Tibial nerve (tissue), 4 donors: ENCODE results near the gene KLHL26. TPM values are rescaled to one million over a fixed set of nuclear protein-coding genes. Genes with fewer than 3 reads are reported as not detected.

Experiments used
- DNase-seq, 2 donors: peaks; one replicate each; pipeline ENCODE4 v3.0.0-alpha.2; 2019; ENCODE audit warnings: low spot score in 2 of 2
- H3K27ac ChIP-seq, 4 donors: fragments of 200-600 bp; sonication (generic) in 3 of 4; one replicate each; pipeline ENCODE4 v1.5.1; 2017 to 2019; ENCODE audit warnings: mild to moderate bottlenecking in 1 of 4
- H3K27me3 ChIP-seq, 2 donors: fragments of 200-600 bp; sonication (generic) in 1 of 2; one replicate each; pipeline versions ENCODE4 v1.5.1 to v1.6.0; 2017 to 2019
- H3K36me3 ChIP-seq, 3 donors: fragments of 200-600 bp; sonication (generic); one replicate each; pipeline ENCODE4 v1.5.1; 2018 to 2019
- H3K4me1 ChIP-seq, 4 donors: fragments of 200-600 bp; sonication (generic) in 3 of 4; one replicate each; pipeline ENCODE4 v1.5.1; 2017 to 2019
- H3K4me3 ChIP-seq, 4 donors: fragments of 200-600 bp; sonication (generic) in 3 of 4; one replicate each; pipeline ENCODE4 v1.5.1; 2017 to 2019; ENCODE audit warnings: mild to moderate bottlenecking in 1 of 4, moderate library complexity in 1 of 4
- H3K9me3 ChIP-seq, 4 donors: fragments of 200-600 bp; sonication (generic) in 3 of 4; one replicate each; pipeline ENCODE4 v1.5.1; 2017 to 2019
- EP300 ChIP-seq, 2 donors: sonication (generic); formaldehyde crosslinking; IDR thresholded peaks; one replicate each; pipeline ENCODE4 v1.6.1; 2017; ENCODE audit warnings: antibody characterized with exemption in 2 of 2, mild to moderate bottlenecking in 1 of 2
- POLR2A ChIP-seq, 2 donors: fragments of 450-650 bp; IDR thresholded peaks; one replicate each; pipeline ENCODE4 v1.6.1; 2017; ENCODE audit warnings: antibody characterized with exemption in 2 of 2, mild to moderate bottlenecking in 2 of 2, moderate library complexity in 2 of 2
- WGBS, 2 donors: methylation state at CpG; one replicate each; pipeline ENCODE4 v1.1.5; 2018; 5-methylcytosine and 5-hydroxymethylcytosine counted together
- total RNA-seq, 4 donors: library from RNA; depleted of rRNA; stranded (reverse); fragments of >200 nt; gene quantifications; one replicate each; pipeline ENCODE4 v1.1.0, GENCODE V29; 2016
- TF ChIP-seq, protein P1 (sequence below), 5 experiments: fragments of 200-600 bp in 3 of 5; fragments of 450-650 bp in 2 of 5; sonication (generic) in 3 of 5; IDR thresholded peaks; one replicate each; pipeline ENCODE4 v1.5.1; 2016 to 2019; ENCODE audit warnings: antibody characterized with exemption in 5 of 5, mild to moderate bottlenecking in 3 of 5, moderate library complexity in 2 of 5

Gene KLHL26
- total RNA-seq, 4 donors from 2014 or later: 12.9 to 38.4 (median 15.1) TPM

DNA sequence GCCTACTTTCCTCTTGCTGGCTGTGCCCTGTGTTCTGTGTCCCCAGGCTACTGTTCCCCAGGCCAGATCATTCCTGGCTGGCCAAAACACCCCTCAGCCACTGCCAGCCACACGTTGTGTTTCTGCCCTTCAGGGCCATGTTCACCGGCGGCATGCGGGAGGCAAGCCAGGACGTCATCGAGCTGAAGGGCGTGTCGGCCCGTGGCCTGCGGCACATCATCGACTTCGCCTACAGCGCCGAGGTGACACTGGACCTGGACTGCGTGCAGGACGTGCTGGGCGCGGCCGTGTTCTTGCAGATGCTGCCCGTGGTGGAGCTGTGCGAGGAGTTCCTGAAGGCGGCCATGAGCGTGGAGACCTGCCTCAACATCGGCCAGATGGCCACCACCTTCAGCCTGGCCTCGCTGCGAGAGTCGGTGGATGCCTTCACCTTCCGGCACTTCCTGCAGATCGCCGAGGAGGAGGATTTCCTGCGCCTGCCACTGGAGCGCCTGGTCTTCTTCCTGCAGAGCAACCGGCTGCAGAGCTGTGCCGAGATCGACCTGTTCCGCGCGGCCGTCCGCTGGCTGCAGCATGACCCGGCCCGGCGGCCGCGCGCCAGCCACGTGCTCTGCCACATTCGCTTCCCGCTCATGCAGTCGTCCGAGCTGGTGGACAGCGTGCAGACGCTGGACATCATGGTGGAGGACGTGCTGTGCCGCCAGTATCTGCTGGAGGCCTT is 30.9 kb downstream of the KLHL26 start:
- peaks cover 0 to 53% (median 22%) of the 10 kb centered on the region in 4 donors for H3K4me1 ChIP-seq
- no peaks in the 10 kb centered on the region for H3K9me3 ChIP-seq
- no peak for DNase-seq
- no peak overlapping the region for H3K4me3 ChIP-seq
- H3K36me3 ChIP-seq: peaks cover 0 to 76% (median 8%) of the 10 kb centered on the region in 3 donors
- 94 to 97% methylated on average over 47 to 53 of the region's 55 CpGs for WGBS, 2 donors
- H3K27ac ChIP-seq: no peak overlapping the region
- H3K27me3 ChIP-seq: no peaks in the 10 kb centered on the region
- TF ChIP-seq EP300 (IDR thresholded peaks at IDR 0.05) (no peak), POLR2A (IDR thresholded peaks at IDR 0.05) (no peak)
- TF ChIP-seq, protein P1, sequence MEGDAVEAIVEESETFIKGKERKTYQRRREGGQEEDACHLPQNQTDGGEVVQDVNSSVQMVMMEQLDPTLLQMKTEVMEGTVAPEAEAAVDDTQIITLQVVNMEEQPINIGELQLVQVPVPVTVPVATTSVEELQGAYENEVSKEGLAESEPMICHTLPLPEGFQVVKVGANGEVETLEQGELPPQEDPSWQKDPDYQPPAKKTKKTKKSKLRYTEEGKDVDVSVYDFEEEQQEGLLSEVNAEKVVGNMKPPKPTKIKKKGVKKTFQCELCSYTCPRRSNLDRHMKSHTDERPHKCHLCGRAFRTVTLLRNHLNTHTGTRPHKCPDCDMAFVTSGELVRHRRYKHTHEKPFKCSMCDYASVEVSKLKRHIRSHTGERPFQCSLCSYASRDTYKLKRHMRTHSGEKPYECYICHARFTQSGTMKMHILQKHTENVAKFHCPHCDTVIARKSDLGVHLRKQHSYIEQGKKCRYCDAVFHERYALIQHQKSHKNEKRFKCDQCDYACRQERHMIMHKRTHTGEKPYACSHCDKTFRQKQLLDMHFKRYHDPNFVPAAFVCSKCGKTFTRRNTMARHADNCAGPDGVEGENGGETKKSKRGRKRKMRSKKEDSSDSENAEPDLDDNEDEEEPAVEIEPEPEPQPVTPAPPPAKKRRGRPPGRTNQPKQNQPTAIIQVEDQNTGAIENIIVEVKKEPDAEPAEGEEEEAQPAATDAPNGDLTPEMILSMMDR (IDR thresholded peaks at IDR 0.05): no peak

DNA sequence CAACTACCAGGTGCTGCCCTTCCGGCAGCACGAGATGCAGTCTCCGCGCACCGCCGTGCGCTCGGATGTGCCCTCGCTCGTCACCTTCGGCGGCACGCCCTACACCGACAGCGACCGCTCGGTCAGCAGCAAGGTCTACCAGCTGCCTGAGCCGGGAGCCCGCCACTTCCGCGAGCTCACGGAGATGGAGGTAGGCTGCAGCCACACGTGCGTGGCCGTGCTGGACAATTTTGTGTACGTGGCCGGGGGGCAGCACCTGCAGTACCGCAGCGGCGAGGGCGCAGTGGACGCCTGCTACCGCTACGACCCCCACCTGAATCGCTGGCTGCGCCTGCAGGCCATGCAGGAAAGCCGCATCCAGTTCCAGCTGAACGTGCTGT is 31.4 kb downstream of the KLHL26 start:
- H3K27me3 ChIP-seq: no peaks in the 10 kb centered on the region
- H3K4me1 ChIP-seq: peaks cover 0 to 49% (median 20%) of the 10 kb centered on the region in 4 donors
- H3K4me3 ChIP-seq: no peak overlapping the region
- 94 to 96% methylated on average over 37 to 38 of the region's 38 CpGs for WGBS, 2 donors
- DNase-seq: no peak
- H3K9me3 ChIP-seq: no peaks in the 10 kb centered on the region
- peaks cover 0 to 76% (median 8%) of the 10 kb centered on the region in 3 donors for H3K36me3 ChIP-seq
- TF ChIP-seq, protein P1 (IDR thresholded peaks at IDR 0.05): no peak
- no peak for TF ChIP-seq EP300 (IDR thresholded peaks at IDR 0.05)
- no peak for TF ChIP-seq POLR2A (IDR thresholded peaks at IDR 0.05)
- H3K27ac ChIP-seq: no peak overlapping the region

DNA sequence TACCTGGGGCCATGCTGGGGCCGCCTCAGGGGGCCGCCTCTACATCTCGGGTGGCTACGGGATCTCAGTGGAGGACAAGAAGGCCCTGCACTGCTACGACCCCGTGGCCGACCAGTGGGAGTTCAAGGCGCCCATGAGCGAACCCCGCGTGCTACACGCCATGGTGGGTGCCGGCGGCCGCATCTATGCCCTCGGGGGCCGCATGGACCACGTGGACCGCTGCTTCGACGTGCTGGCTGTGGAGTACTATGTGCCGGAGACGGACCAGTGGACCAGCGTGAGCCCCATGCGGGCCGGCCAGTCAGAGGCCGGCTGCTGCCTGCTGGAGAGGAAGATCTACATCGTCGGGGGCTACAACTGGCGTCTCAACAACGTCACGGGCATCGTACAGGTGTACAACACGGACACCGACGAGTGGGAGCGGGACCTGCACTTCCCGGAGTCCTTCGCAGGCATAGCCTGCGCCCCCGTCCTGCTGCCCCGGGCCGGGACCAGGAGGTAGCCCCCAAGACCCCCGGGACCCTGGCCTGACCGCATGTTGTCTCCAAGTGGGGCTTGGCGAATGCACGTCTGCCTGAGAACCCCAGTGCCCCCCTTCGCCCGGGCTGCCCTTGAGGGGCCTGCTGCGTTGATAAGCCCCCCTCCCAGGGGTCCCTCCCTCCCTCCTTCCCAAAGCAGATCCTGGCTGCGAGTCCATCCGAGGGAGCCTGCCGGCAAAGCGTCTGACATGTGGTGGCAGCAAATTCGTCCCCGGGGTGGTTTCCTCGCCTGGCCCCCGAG is 32.1 kb downstream of the KLHL26 start:
- H3K36me3 ChIP-seq: peaks cover 0 to 75% (median 8%) of the 10 kb centered on the region in 3 donors
- H3K27me3 ChIP-seq: no peaks in the 10 kb centered on the region
- no peaks in the 10 kb centered on the region for H3K9me3 ChIP-seq
- peaks cover 0 to 42% (median 14%) of the 10 kb centered on the region in 4 donors for H3K4me1 ChIP-seq
- H3K27ac ChIP-seq: peak overlapping the region in 1 of 4 donors; percentile 61
- WGBS, 2 donors: 95 to 96% methylated on average over 25 to 48 of the region's 58 CpGs
- H3K4me3 ChIP-seq: no peak overlapping the region
- no peak for TF ChIP-seq EP300 (IDR thresholded peaks at IDR 0.05)
- no peak for TF ChIP-seq POLR2A (IDR thresholded peaks at IDR 0.05)
- TF ChIP-seq, protein P1 (IDR thresholded peaks at IDR 0.05): no peak
- no peak for DNase-seq

DNA sequence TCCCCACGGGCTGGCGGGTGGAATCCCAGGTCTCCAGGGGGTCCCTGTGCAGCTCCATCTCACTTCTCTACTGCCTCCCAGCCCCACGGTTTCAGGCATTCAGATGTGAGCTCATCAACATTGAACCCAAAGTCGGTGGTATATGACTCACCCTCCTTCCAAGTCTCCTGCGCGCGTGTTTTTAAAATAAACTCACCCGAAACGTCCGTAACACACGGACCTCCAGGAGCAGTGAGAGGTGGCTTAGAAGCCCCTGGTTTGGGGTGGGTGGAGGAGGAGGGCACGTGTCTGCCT is 32.6 kb downstream of the KLHL26 start:
- H3K4me3 ChIP-seq: no peak overlapping the region
- TF ChIP-seq EP300 (IDR thresholded peaks at IDR 0.05) (no peak), POLR2A (IDR thresholded peaks at IDR 0.05) (no peak)
- TF ChIP-seq, protein P1 (IDR thresholded peaks at IDR 0.05): no peak
- H3K4me1 ChIP-seq: peaks cover 0 to 38% (median 11%) of the 10 kb centered on the region in 4 donors
- 80 to 85% methylated on average over 12 of the region's 12 CpGs for WGBS, 2 donors
- H3K36me3 ChIP-seq: peaks cover 0 to 70% (median 8%) of the 10 kb centered on the region in 3 donors
- H3K27ac ChIP-seq: peak overlapping the region in 1 of 4 donors; percentile 61
- H3K27me3 ChIP-seq: no peaks in the 10 kb centered on the region
- no peaks in the 10 kb centered on the region for H3K9me3 ChIP-seq
- no peak for DNase-seq

DNA sequence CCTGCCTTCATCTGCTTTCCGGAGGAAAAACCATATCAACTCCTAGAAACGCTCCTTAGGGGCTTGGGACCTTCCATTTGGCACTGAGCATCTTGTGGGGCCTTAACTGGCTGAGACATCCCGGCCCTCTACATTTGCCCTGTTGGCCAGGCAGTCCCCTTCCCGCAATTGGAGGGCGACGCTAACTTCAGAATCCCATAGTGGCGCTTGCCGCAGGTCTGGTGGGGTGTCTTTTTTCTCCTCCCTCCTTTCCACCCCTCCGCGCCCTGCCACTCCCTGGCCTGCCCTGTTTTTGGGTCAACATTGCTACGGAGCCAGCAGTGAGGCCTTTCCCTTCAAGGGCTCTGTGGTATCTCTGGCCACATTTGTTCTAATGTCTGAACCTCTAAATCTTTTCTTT is 33.1 kb downstream of the KLHL26 start:
- 77 to 80% methylated on average over 11 of the region's 11 CpGs for WGBS, 2 donors
- TF ChIP-seq, protein P1 (IDR thresholded peaks at IDR 0.05): no peak
- TF ChIP-seq EP300 (IDR thresholded peaks at IDR 0.05): no peak
- no peak for TF ChIP-seq POLR2A (IDR thresholded peaks at IDR 0.05)
- H3K27ac ChIP-seq: peak overlapping the region in 2 of 4 donors; percentile 30 to 61

More for the DNA sequence above, 33.1 kb downstream of the KLHL26 start:
- Histone ChIP-seq H3K4me3 (no peak overlapping the region), H3K27me3 (no peaks in the 10 kb centered on the region), H3K4me1 (peaks cover 0 to 42% (median 10%) of the 10 kb centered on the region in 4 donors), H3K9me3 (no peaks in the 10 kb centered on the region), H3K36me3 (peaks cover 0 to 65% (median 8%) of the 10 kb centered on the region in 3 donors)
- DNase-seq: no peak
